Naive thymus-derived CD8-positive, alpha-beta T cell (primary cell): ENCODE results near the gene FAM135A. TPM values are rescaled to one million over a fixed set of nuclear protein-coding genes. Genes with fewer than 3 reads are reported as not detected.

ENCODE experiments used
- ATAC-seq, 2 donors: fragments of 150-1000 bp; cut with Tn5 transposase in 1 of 2; sonication (Bioruptor Pico), chemical (Tn5 transposase) in 1 of 2; 1 replicate in 1 of 2; 2 replicates in 1 of 2; pipeline ENCODE4 v1.10.0; 2021; ENCODE audit warnings: mild to moderate bottlenecking in 2 of 2, moderate library complexity in 2 of 2
- POLR2A ChIA-PET: fragments of 350-600 bp; sonication (Branson Sonifier 250); formaldehyde crosslinking; loops from one replicate; lab custom pipeline; 2021; ENCODE audit warnings: antibody characterized with exemption; lab: Charles Lee
- DNase-seq, 10 donors: peaks; one replicate each; pipeline versions ENCODE4 v3.0.0 to v3.0.0-alpha.2; 2020 to 2022
- H3K27ac Mint-ChIP-seq, 10 donors: one replicate each; pipeline ENCODE4 v1.8.0; 2020 to 2022; ENCODE audit warnings: mild to moderate bottlenecking in 10 of 10, mixed read lengths in 10 of 10, moderate library complexity in 4 of 10, inconsistent platforms in 1 of 10
- H3K27me3 Mint-ChIP-seq, 5 donors: one replicate each; pipeline ENCODE4 v1.8.0; 2021 to 2022; ENCODE audit warnings: mixed read lengths in 5 of 5
- H3K36me3 Mint-ChIP-seq, 3 donors: one replicate each; pipeline ENCODE4 v1.8.0; 2020 to 2022; ENCODE audit warnings: mixed read lengths in 3 of 3, mild to moderate bottlenecking in 2 of 3, inconsistent platforms in 1 of 3
- H3K4me1 Mint-ChIP-seq, 4 donors: one replicate each; pipeline ENCODE4 v1.8.0; 2021 to 2022; ENCODE audit warnings: mixed read lengths in 4 of 4
- H3K4me3 Mint-ChIP-seq, 10 donors: one replicate each; pipeline ENCODE4 v1.8.0; 2020 to 2022; ENCODE audit warnings: mild to moderate bottlenecking in 10 of 10, mixed read lengths in 10 of 10, moderate library complexity in 6 of 10, inconsistent platforms in 1 of 10
- H3K9me3 Mint-ChIP-seq, 9 donors: one replicate each; pipeline ENCODE4 v1.8.0; 2020 to 2022; ENCODE audit warnings: mixed read lengths in 9 of 9, mild to moderate bottlenecking in 3 of 9, inconsistent platforms in 1 of 9, moderate library complexity in 1 of 9
- polyA plus RNA-seq, 3 donors: library from polyadenylated mRNA; unstranded; fragments of 300-500 nt; fragmentation: Illumina TruSeq; gene quantifications; one replicate each; pipeline ENCODE4 v1.2.3, GENCODE V29; 2021
- total RNA-seq, 8 experiments: library from RNA in 2 of 8; stranded (reverse) in 2 of 8; gene quantifications; one replicate each; pipeline ENCODE4 v1.2.3 and lab custom pipeline; 2021 to 2026

FAM135A gene
- total and polyA plus RNA-seq, 5 experiments from 2014 or later = 2.9 to 11.5 (median 3.9) TPM

DNA sequence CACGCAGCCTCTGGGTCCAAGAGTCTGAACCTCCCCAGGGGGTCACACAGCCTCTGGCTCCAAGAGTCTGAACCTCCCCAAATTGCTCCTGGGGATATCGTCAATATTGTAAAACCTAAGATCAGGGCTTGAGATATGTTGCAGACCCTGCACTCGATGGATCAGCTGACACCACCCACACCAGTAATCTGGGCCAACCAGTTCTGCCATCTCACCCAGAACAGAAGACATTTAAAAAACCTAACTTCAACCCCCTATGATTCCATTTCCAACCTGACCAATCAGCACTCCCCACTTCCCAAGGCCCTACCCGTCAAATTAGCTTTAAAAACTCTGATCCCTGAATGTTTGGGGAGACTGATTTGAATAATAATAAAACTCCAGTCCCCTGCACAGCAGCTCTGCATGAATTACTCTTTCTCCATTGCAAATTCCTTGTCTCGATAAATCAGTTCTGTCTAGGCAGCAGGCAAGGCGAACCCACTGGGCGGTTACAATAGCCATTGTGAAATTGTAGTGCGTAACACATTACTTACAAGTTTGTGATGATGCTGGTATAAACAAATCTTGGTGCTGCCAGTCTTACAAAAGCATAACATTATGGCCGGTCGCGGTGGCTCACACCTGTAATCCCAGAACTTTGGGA is 32.4 kb upstream of the FAM135A start:
- Mint-ChIP-seq H3K9me3 (no peaks in the 10 kb centered on the region), H3K36me3 (peaks cover 0 to 8% (median 0%) of the 10 kb centered on the region in 3 donors), H3K27me3 (peaks cover 2 to 15% (median 9%) of the 10 kb centered on the region in 5 donors), H3K27ac (no peak overlapping the region), H3K4me3 (no peak overlapping the region), H3K4me1 (no peaks in the 10 kb centered on the region)
- POLR2A ChIA-PET = no interaction called here
- ATAC-seq (no peak), DNase-seq (no peak)

DNA sequence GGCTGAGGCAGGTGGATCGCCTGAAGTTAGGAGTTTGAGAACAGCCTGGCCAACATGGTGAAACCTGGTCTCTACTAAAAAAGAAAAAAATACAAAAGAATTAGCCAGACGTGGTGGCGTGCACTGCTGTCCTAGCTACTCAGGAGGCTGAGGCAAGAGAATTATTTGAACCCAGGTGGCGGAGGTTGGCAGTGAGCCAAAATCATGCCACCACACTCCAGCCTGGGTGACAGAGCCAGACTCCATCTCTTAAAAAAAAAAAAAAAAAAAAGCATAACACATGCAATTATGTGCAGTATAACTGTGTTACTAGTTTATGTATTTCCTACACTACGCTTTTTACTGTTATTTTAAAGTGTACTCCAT is 31.9 kb upstream of the FAM135A start:
- POLR2A ChIA-PET = no interaction called here
- peaks cover 0 to 12% (median 7%) of the 10 kb centered on the region in 5 donors for H3K27me3 Mint-ChIP-seq
- DNase-seq = no peak
- no peaks in the 10 kb centered on the region for H3K9me3 Mint-ChIP-seq
- H3K4me3 Mint-ChIP-seq = no peak overlapping the region
- peaks cover 0 to 8% (median 0%) of the 10 kb centered on the region in 3 donors for H3K36me3 Mint-ChIP-seq
- no peak overlapping the region for H3K27ac Mint-ChIP-seq
- H3K4me1 Mint-ChIP-seq = no peaks in the 10 kb centered on the region
- no peak for ATAC-seq

DNA sequence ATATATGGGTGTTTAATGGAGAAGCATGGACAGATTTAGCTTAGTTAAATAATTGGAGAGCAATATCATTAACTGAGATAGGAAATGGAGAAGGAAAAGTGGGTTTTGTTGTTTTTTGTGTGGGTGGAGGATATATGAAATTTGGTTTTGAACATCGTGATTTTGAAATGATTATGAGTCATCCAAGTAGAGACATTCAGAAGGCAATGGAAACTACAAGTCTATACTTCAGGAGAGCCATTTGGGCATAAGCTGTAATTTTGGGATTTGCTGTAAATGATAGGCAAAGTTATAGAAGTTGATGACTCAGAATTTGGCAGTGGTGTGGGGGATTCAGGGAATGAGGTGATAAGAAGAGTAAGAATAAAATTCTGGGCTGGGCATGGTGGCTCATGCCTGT is 27.4 kb upstream of the FAM135A start:
- Mint-ChIP-seq H3K4me1 (no peaks in the 10 kb centered on the region), H3K27me3 (peaks cover 0 to 10% (median 9%) of the 10 kb centered on the region in 5 donors), H3K36me3 (peaks cover 0 to 8% (median 0%) of the 10 kb centered on the region in 3 donors), H3K27ac (no peak overlapping the region), H3K9me3 (no peaks in the 10 kb centered on the region), H3K4me3 (no peak overlapping the region)
- ATAC-seq (no peak), DNase-seq (no peak)
- POLR2A ChIA-PET = no interaction called here

GRCh38 chr6:70388814-70389213 is 24.5 kb upstream of the FAM135A start:
- no peak for ATAC-seq
- H3K9me3 Mint-ChIP-seq = no peaks in the 10 kb centered on the region
- POLR2A ChIA-PET = no interaction called here
- H3K27me3 Mint-ChIP-seq = peaks cover 15 to 21% (median 20%) of the 10 kb centered on the region in 5 donors
- H3K4me1 Mint-ChIP-seq = no peaks in the 10 kb centered on the region
- H3K27ac Mint-ChIP-seq = no peak overlapping the region
- no peak overlapping the region for H3K4me3 Mint-ChIP-seq
- peaks cover 0 to 8% (median 0%) of the 10 kb centered on the region in 3 donors for H3K36me3 Mint-ChIP-seq
- DNase-seq = no peak

DNA sequence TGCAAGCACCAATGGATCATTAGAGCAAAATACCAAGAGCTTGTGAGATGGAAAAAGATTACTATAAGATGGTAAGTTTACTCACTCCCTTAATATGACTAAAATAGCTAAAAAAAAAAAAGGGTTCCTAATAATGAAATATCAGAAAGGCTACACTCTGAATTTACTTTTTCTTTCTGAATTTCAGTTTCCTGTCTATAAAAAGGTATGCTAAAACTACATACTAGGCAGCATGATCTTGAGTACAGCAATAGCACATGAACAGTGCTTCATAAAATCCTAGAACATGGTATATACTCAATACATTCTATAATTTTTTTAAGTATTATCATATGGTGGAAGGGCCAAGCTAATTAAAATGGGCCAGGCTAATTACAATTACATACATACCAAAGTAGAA is 24.0 kb upstream of the FAM135A start:
- Mint-ChIP-seq H3K27ac (no peak overlapping the region), H3K4me1 (no peaks in the 10 kb centered on the region), H3K36me3 (peaks cover 0 to 5% (median 0%) of the 10 kb centered on the region in 3 donors), H3K9me3 (no peaks in the 10 kb centered on the region), H3K4me3 (no peak overlapping the region), H3K27me3 (peaks cover 15 to 25% (median 19%) of the 10 kb centered on the region in 5 donors)
- no peak for DNase-seq
- POLR2A ChIA-PET = no interaction called here
- ATAC-seq = no peak

GRCh38 chr6:70390067-70390466 is 23.2 kb upstream of the FAM135A start:
- no peaks in the 10 kb centered on the region for H3K36me3 Mint-ChIP-seq
- H3K4me3 Mint-ChIP-seq = no peak overlapping the region
- POLR2A ChIA-PET = no interaction called here
- no peaks in the 10 kb centered on the region for H3K9me3 Mint-ChIP-seq
- ATAC-seq (no peak), DNase-seq (no peak)
- H3K27me3 Mint-ChIP-seq = peaks cover 16 to 32% (median 20%) of the 10 kb centered on the region in 5 donors
- H3K4me1 Mint-ChIP-seq = no peaks in the 10 kb centered on the region
- H3K27ac Mint-ChIP-seq = no peak overlapping the region

DNA sequence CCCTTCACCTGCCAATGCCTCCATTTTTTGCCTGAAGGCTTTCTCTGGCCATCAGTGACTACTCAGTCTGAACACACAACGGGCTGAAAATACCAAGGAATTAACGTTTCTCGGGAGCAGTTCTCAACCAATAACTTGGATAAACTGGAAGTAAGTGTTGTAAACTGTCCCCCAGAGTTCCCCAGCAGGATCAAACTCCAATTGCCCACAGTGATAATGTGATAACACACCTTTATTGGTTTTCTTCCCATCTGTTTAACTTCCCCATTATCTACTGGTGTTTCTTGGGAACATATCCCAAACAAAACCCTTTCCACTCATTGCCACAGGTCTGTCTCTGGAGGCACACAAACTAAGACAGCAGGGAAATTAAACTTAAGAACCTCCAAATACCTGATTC is 21.8 kb upstream of the FAM135A start:
- no peaks in the 10 kb centered on the region for H3K4me1 Mint-ChIP-seq
- ATAC-seq (no peak), DNase-seq (no peak)
- POLR2A ChIA-PET = no interaction called here
- no peak overlapping the region for H3K27ac Mint-ChIP-seq
- H3K4me3 Mint-ChIP-seq = no peak overlapping the region
- peaks cover 18 to 32% (median 24%) of the 10 kb centered on the region in 5 donors for H3K27me3 Mint-ChIP-seq
- no peaks in the 10 kb centered on the region for H3K36me3 Mint-ChIP-seq
- no peaks in the 10 kb centered on the region for H3K9me3 Mint-ChIP-seq

GRCh38 chr6:70394518-70395300 is 18.6 kb upstream of the FAM135A start:
- Mint-ChIP-seq H3K9me3 (no peaks in the 10 kb centered on the region), H3K36me3 (no peaks in the 10 kb centered on the region), H3K4me1 (no peaks in the 10 kb centered on the region), H3K4me3 (no peak overlapping the region), H3K27ac (no peak overlapping the region), H3K27me3 (peaks cover 20 to 47% (median 29%) of the 10 kb centered on the region in 5 donors)
- POLR2A ChIA-PET = no interaction called here
- DNase-seq (no peak), ATAC-seq (no peak)

DNA sequence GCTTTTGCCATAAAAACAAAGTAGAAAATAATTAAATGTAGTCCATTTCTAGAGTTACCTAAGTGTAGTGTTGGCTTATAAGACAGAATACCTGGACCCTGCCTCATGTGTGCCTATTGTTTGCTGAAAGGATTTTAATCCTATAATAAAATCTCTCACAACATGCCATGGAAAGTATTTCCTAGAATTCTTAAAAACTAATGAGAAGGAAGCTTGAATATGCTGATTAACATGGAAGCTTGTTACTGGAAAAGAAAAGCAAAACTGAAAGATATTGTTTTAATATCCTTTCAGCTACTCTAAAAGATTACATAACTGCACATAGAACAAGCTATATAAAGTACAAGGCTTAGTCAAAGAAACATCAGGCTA is 18.0 kb upstream of the FAM135A start:
- Mint-ChIP-seq H3K27me3 (peaks cover 22 to 53% (median 29%) of the 10 kb centered on the region in 5 donors), H3K36me3 (no peaks in the 10 kb centered on the region), H3K4me3 (no peak overlapping the region), H3K27ac (no peak overlapping the region), H3K9me3 (no peaks in the 10 kb centered on the region), H3K4me1 (no peaks in the 10 kb centered on the region)
- no peak for DNase-seq
- no peak for ATAC-seq
- POLR2A ChIA-PET = no interaction called here

DNA sequence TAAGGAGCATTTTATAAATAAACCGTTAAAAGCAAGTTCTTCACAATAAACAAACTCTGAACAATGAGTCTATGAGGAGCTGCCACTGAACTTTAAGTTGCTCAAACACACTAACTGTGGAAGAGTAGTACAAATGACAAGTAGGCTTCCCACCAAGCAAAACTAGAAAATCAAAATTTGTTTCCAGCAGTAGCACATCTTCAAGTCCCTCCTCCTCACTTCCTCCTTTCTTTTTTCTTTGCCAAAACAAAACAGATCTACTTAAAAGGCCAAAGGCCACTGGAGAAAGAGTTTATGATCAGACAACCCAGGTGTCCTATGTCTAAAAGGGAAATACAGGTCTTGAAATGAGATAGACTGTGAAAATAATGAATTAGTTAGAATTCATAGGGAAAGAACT is 17.1 kb upstream of the FAM135A start:
- DNase-seq = no peak
- Mint-ChIP-seq H3K4me3 (no peak overlapping the region), H3K36me3 (no peaks in the 10 kb centered on the region), H3K27me3 (peaks cover 20 to 53% (median 25%) of the 10 kb centered on the region in 5 donors), H3K9me3 (no peaks in the 10 kb centered on the region), H3K27ac (no peak overlapping the region), H3K4me1 (no peaks in the 10 kb centered on the region)
- no peak for ATAC-seq
- POLR2A ChIA-PET = no interaction called here

GRCh38 chr6:70396796-70397729 is 16.2 kb upstream of the FAM135A start:
- Mint-ChIP-seq H3K4me1 (no peaks in the 10 kb centered on the region), H3K4me3 (no peak overlapping the region), H3K36me3 (no peaks in the 10 kb centered on the region), H3K27ac (no peak overlapping the region), H3K27me3 (peaks cover 17 to 45% (median 26%) of the 10 kb centered on the region in 5 donors), H3K9me3 (no peaks in the 10 kb centered on the region)
- POLR2A ChIA-PET = no interaction called here
- ATAC-seq (no peak), DNase-seq (no peak)

GRCh38 chr6:70398783-70399728 is 14.3 kb upstream of the FAM135A start:
- no peak for ATAC-seq
- no peak for DNase-seq
- Mint-ChIP-seq H3K27ac (no peak overlapping the region), H3K4me1 (no peaks in the 10 kb centered on the region), H3K4me3 (no peak overlapping the region), H3K9me3 (no peaks in the 10 kb centered on the region), H3K36me3 (no peaks in the 10 kb centered on the region), H3K27me3 (peaks cover 18 to 49% (median 29%) of the 10 kb centered on the region in 5 donors)
- POLR2A ChIA-PET = no interaction called here
